ENCODE data around the gene SLC25A33. TPM values are rescaled to one million over a fixed set of nuclear protein-coding genes. Genes with fewer than 3 reads are reported as not detected.

Gene SLC25A33
- total RNA-seq, 1 experiment from 2014 or later, result 8.1 TPM

GRCh38 chr1:9597361-9598315 lies 58.4 kb downstream of the SLC25A33 start:
- DNase-seq (ENCODE audit: unreplicated experiment), result no peak
- TF ChIP-seq CTCF (IDR thresholded peaks at IDR 0.05; ENCODE audit: unreplicated experiment), result no peak
- Mint-ChIP-seq H3K4me1 (ENCODE audit: insufficient read depth, unreplicated experiment) (peaks cover 5% of the 10 kb centered on the region), H3K9me3 (ENCODE audit: unreplicated experiment) (no peaks in the 10 kb centered on the region), H3K27ac (ENCODE audit: low read depth, unreplicated experiment) (no peak overlapping the region), H3K36me3 (ENCODE audit: insufficient read depth, unreplicated experiment) (peaks cover 38% of the 10 kb centered on the region), H3K27me3 (ENCODE audit: insufficient read depth, unreplicated experiment) (no peaks in the 10 kb centered on the region), H3K4me3 (ENCODE audit: unreplicated experiment) (no peak overlapping the region)
- ChIA-PET POLR2A (interaction anchor here (0.7 to 1.2 kb wide), 2 partner anchors 9 to 27 kb away, joined by 3 to 4 read pairs; partner anchors contain the start of gene TMEM201), CTCF (interaction anchor here (0.6 to 2.1 kb wide), 3 partner anchors 8 to 279 kb away, joined by 4 to 6 read pairs (median 5); no protein-coding TSS in a partner anchor)
- intact Hi-C loops (cut with micrococcal nuclease), result no loop called here
- BruUV-seq (replicated peaks), result no TSS peak

- Mint-ChIP-seq H3K27me3 (ENCODE audit: insufficient read depth, unreplicated experiment) (no peaks in the 10 kb centered on the region), H3K9me3 (ENCODE audit: unreplicated experiment) (no peaks in the 10 kb centered on the region), H3K36me3 (ENCODE audit: insufficient read depth, unreplicated experiment) (peaks cover 38% of the 10 kb centered on the region), H3K4me3 (ENCODE audit: unreplicated experiment) (no peak overlapping the region), H3K4me1 (ENCODE audit: insufficient read depth, unreplicated experiment) (peaks cover 4% of the 10 kb centered on the region), H3K27ac (ENCODE audit: low read depth, unreplicated experiment) (no peak overlapping the region)
- no TSS peak for BruUV-seq (replicated peaks)
- intact Hi-C loops (cut with micrococcal nuclease), result no loop called here
- CTCF ChIA-PET, result interaction anchor here (0.6 to 2.1 kb wide), 4 partner anchors 9 to 278 kb away, joined by 3 to 6 read pairs (median 4); no protein-coding TSS in a partner anchor
- POLR2A ChIA-PET, result no interaction called here
- TF ChIP-seq CTCF (IDR thresholded peaks at IDR 0.05; ENCODE audit: unreplicated experiment), result no peak
- DNase-seq (ENCODE audit: unreplicated experiment), result no peak
Measured at GRCh38 chr1:9598316-9598700, 59.0 kb downstream of the SLC25A33 start.

GRCh38 chr1:9599741-9600140 lies 60.5 kb downstream of the SLC25A33 start:
- no peak overlapping the region for H3K4me3 Mint-ChIP-seq (ENCODE audit: unreplicated experiment)
- H3K27ac Mint-ChIP-seq (ENCODE audit: low read depth, unreplicated experiment), result no peak overlapping the region
- DNase-seq (ENCODE audit: unreplicated experiment), result no peak
- BruUV-seq (replicated peaks), result no TSS peak
- H3K4me1 Mint-ChIP-seq (ENCODE audit: insufficient read depth, unreplicated experiment), result no peaks in the 10 kb centered on the region
- peaks cover 36% of the 10 kb centered on the region for H3K36me3 Mint-ChIP-seq (ENCODE audit: insufficient read depth, unreplicated experiment)
- POLR2A ChIA-PET, result no interaction called here
- CTCF ChIA-PET, result no interaction called here
- no peak for TF ChIP-seq CTCF (IDR thresholded peaks at IDR 0.05; ENCODE audit: unreplicated experiment)
- no peaks in the 10 kb centered on the region for H3K9me3 Mint-ChIP-seq (ENCODE audit: unreplicated experiment)
- H3K27me3 Mint-ChIP-seq (ENCODE audit: insufficient read depth, unreplicated experiment), result no peaks in the 10 kb centered on the region
- intact Hi-C loops (cut with micrococcal nuclease), result no loop called here

- Mint-ChIP-seq H3K9me3 (ENCODE audit: unreplicated experiment) (no peaks in the 10 kb centered on the region), H3K4me1 (ENCODE audit: insufficient read depth, unreplicated experiment) (no peaks in the 10 kb centered on the region), H3K27ac (ENCODE audit: low read depth, unreplicated experiment) (no peak overlapping the region), H3K27me3 (ENCODE audit: insufficient read depth, unreplicated experiment) (no peaks in the 10 kb centered on the region), H3K36me3 (ENCODE audit: insufficient read depth, unreplicated experiment) (peaks cover 36% of the 10 kb centered on the region), H3K4me3 (ENCODE audit: unreplicated experiment) (no peak overlapping the region)
- POLR2A ChIA-PET, result no interaction called here
- CTCF ChIA-PET, result no interaction called here
- no TSS peak for BruUV-seq (replicated peaks)
- no peak for DNase-seq (ENCODE audit: unreplicated experiment)
- no peak for TF ChIP-seq CTCF (IDR thresholded peaks at IDR 0.05; ENCODE audit: unreplicated experiment)
- intact Hi-C loops (cut with micrococcal nuclease), result no loop called here
Measured at GRCh38 chr1:9600861-9601834, 61.9 kb downstream of the SLC25A33 start.

Measured in MCF 10A (cell line).